Choroid plexus epithelial cell (primary cell): ENCODE results near the gene CGREF1.

Experiments used
- DNase-seq: peaks from one replicate; pipeline ENCODE4 v3.0.0-alpha.2; 2010; ENCODE audit warnings: low read depth
- H3K4me3 ChIP-seq: 2 replicates; pipeline ENCODE4 v1.5.1; 2011; ENCODE audit warnings: low read depth, mild to moderate bottlenecking, control low read depth, low read length, moderate library complexity
- TF ChIP-seq, protein P1 (sequence below): conservative IDR thresholded peaks from 2 replicates; pipeline ENCODE4 v1.5.1; 2011; ENCODE audit warnings: low read depth, mild to moderate bottlenecking, control low read depth, inconsistent platforms, low read length, moderate library complexity

Gene CGREF1

DNA sequence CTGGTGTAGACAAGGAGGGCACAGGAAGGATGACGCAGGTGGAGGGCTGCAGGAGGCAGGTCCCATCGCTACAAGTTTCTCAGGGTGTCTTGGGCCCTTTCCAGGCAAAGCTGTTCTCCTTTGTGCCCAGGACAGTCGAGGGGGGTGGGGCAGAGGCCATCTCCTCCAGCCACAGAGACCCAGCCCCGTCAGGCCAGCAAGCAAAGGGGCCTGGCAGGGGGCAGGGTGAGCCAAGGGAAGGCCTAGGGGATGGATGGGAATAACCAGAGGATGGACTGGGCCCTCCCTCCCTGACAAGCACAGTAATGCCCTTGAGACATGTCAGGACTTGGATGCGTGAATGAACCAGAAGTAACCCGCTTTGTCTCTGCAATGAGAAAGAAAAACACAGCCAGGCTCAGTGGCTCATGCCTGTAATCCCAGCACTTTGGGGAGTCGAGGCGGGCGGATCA is 36.2 kb upstream of the CGREF1 start:
- no peak overlapping the region for H3K4me3 ChIP-seq
- no peak for DNase-seq
- TF ChIP-seq, protein P1, sequence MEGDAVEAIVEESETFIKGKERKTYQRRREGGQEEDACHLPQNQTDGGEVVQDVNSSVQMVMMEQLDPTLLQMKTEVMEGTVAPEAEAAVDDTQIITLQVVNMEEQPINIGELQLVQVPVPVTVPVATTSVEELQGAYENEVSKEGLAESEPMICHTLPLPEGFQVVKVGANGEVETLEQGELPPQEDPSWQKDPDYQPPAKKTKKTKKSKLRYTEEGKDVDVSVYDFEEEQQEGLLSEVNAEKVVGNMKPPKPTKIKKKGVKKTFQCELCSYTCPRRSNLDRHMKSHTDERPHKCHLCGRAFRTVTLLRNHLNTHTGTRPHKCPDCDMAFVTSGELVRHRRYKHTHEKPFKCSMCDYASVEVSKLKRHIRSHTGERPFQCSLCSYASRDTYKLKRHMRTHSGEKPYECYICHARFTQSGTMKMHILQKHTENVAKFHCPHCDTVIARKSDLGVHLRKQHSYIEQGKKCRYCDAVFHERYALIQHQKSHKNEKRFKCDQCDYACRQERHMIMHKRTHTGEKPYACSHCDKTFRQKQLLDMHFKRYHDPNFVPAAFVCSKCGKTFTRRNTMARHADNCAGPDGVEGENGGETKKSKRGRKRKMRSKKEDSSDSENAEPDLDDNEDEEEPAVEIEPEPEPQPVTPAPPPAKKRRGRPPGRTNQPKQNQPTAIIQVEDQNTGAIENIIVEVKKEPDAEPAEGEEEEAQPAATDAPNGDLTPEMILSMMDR = no peak

DNA sequence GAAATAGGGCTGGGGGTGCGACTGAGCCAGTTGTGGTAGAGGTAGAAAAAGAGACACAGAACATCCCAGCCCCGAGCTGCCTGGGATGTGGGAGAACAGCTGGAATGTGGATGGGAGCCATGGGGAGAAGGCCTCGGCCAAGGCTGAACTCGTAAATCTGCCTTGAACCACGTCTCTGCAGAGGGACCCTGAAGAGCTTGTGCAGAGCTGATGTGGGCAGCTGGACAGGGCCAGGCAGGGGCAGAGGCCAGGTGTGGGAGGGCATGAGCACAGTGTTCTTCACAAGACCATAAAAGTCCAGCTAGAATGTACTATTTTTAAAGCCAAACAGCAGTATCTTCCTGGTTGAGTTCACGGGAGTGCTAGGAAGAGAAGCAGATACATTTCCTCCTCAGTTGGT is 35.6 kb upstream of the CGREF1 start:
- H3K4me3 ChIP-seq = no peak overlapping the region
- TF ChIP-seq, protein P1 = no peak
- DNase-seq = no peak

GRCh38 chr2:27152796-27153464 is 34.0 kb upstream of the CGREF1 start:
- TF ChIP-seq, protein P1 = no peak
- no peak for DNase-seq
- H3K4me3 ChIP-seq = no peak overlapping the region

GRCh38 chr2:27152102-27152795 is 33.3 kb upstream of the CGREF1 start:
- DNase-seq = no peak
- TF ChIP-seq, protein P1 = no peak
- H3K4me3 ChIP-seq = no peak overlapping the region

DNA sequence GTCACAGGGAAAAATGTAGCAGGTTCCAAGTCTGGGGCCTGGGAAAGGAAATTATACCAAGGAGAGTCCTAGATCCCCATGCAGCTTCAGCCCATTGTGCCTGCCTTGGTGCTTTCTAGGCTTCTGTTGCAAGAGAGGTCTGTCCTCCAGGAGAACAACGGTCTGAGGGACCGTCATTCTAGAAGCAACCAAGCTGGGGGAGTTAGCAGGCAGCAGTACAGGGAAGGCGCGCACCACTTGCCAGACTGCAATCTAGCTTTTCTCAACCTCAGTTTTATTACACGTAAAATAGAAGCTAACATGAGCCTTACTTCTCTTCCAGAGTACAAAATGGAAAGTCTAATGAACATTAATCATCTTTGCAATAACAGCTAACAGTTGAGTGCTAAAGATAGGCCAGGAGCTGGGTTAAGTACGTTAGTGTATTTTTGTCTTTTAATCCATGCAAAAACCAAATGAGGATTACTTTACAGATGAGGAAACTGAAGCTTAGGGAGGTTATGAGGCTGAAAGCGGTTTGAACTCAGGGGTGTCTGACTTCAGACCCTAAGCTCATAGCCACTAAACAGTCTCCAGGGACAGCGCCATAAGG is 31.8 kb upstream of the CGREF1 start:
- no peak overlapping the region for H3K4me3 ChIP-seq
- DNase-seq = no peak
- TF ChIP-seq, protein P1 = no peak

- TF ChIP-seq, protein P1 = no peak
- DNase-seq = no peak
- no peak overlapping the region for H3K4me3 ChIP-seq
Observed at GRCh38 chr2:27149570-27150405, 30.9 kb upstream of the CGREF1 start.
